ENCODE data around the gene MAP6D1. TPM values are rescaled to one million over a fixed set of nuclear protein-coding genes. Genes with fewer than 3 reads are reported as not detected.

Gene MAP6D1
- total and polyA plus RNA-seq, 2 donors (not counting 1 experiment from before 2014, with no cell fraction given) = 0.46 to 4.2 TPM

DNA sequence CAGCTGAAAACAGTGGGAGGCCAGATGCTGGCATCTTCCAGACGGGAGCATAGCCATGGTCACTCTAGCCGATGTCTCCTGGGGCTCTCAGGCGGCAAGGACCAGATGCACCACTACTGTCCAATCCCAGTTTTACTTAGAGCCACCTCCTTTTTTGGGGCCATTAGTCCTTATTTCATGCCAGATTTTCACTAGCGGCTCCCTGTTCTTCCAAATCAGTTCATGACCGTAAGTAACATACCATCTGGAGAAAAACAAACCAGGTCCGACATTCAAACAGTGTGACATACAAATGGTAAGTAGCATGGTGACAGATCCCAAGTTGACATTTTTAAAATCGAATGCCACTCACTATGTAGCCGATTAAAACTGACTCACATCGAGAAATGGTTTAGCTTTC, 4.1 kb upstream of the MAP6D1 start:
- intact Hi-C loops (cut with micrococcal nuclease) = no loop called here
- no peaks in the 10 kb centered on the region for H3K9me3 ChIP-seq (ENCODE audit: control extremely low read depth in 1 of 3, control insufficient read depth in 2 of 3, insufficient read depth in 1 of 3, low read length in 2 of 3)
- 93% methylated on average over 6 of the region's 9 CpGs for WGBS (ENCODE audit: insufficient coverage)
- H2AFZ ChIP-seq (ENCODE audit: insufficient read depth, low read depth, low read length, poor library complexity, severe bottlenecking) = no peak overlapping the region
- no peaks in the 10 kb centered on the region for H4K20me1 ChIP-seq (ENCODE audit: control insufficient read depth, insufficient read depth, low read length, poor library complexity, severe bottlenecking)
- H3K4me2 ChIP-seq (replicated peaks; ENCODE audit: low read depth, low read length, poor library complexity, severe bottlenecking) = no peak overlapping the region
- H3K79me2 ChIP-seq (ENCODE audit: control insufficient read depth, insufficient read depth, low read length) = no peaks in the 10 kb centered on the region
- H3K27me3 ChIP-seq (replicated peaks in 1 of 4; ENCODE audit: control extremely low read depth in 1 of 4, control insufficient read depth in 3 of 4, insufficient read depth in 4 of 4, low read length in 3 of 4) = no peaks in the 10 kb centered on the region
- DNase-seq (no peak), ATAC-seq (ENCODE audit: low read depth) (no peak)
- Mint-ChIP-seq H3K4me1 (peaks cover 6% of the 10 kb centered on the region), H3K4me3 (no peak overlapping the region), H3K27me3 (no peaks in the 10 kb centered on the region), H3K9me3 (ENCODE audit: insufficient read depth) (no peaks in the 10 kb centered on the region), H3K27ac (no peak overlapping the region)
- H3K27ac ChIP-seq (ENCODE audit: low read length in 2 of 2) = no peak overlapping the region
- H3K36me3 ChIP-seq (replicated peaks in 1 of 2; ENCODE audit: control extremely low read depth in 1 of 2, control insufficient read depth in 1 of 2, extremely low read depth in 1 of 2, insufficient read depth in 2 of 2, low read length in 1 of 2) = peaks cover 0 to 40% of the 10 kb centered on the region in 2 experiments
- H3K4me1 ChIP-seq (ENCODE audit: control insufficient read depth in 2 of 2, insufficient read depth in 2 of 2, low read length in 2 of 2) = peaks cover 2 to 5% of the 10 kb centered on the region in 2 donors
- TF ChIP-seq EZH2 (IDR thresholded peaks at IDR 0.05; ENCODE audit: borderline replicate concordance, insufficient read depth, low read depth, low read length, poor library complexity, severe bottlenecking) = no peak
- H3K9ac ChIP-seq (ENCODE audit: low read length) = no peak overlapping the region
- no peak overlapping the region for H3K4me3 ChIP-seq (ENCODE audit: control extremely low read depth in 1 of 5, extremely low read depth in 1 of 5, insufficient read depth in 1 of 5, low read depth in 2 of 5, low read length in 4 of 5)
- CTCF ChIA-PET = no interaction called here
- POLR2A ChIA-PET = no interaction called here

DNA sequence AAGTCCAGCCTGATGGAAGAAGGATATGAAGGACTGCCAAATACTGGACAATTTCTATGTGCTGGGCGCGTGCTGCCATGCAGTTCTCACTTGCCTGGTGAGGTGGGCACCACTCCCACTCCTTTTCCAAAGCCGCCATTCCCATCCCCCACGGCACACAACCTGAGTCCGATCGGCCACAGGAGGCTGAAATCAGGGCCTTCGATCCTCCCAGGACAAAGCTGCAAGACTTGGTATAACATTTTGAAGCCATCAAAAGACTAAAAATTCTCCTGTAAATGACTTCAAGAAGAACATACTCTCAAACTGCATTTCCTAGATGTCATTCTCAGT, 3.1 kb upstream of the MAP6D1 start:
- Histone ChIP-seq H3K4me3 (ENCODE audit: control extremely low read depth in 1 of 5, extremely low read depth in 1 of 5, insufficient read depth in 1 of 5, low read depth in 2 of 5, low read length in 4 of 5) (no peak overlapping the region), H3K27ac (ENCODE audit: low read length in 2 of 2) (no peak overlapping the region), H4K20me1 (ENCODE audit: control insufficient read depth, insufficient read depth, low read length, poor library complexity, severe bottlenecking) (no peaks in the 10 kb centered on the region), H3K36me3 (replicated peaks in 1 of 2; ENCODE audit: control extremely low read depth in 1 of 2, control insufficient read depth in 1 of 2, extremely low read depth in 1 of 2, insufficient read depth in 2 of 2, low read length in 1 of 2) (peaks cover 0 to 32% of the 10 kb centered on the region in 2 experiments), H3K79me2 (ENCODE audit: control insufficient read depth, insufficient read depth, low read length) (no peaks in the 10 kb centered on the region), H3K27me3 (replicated peaks in 1 of 4; ENCODE audit: control extremely low read depth in 1 of 4, control insufficient read depth in 3 of 4, insufficient read depth in 4 of 4, low read length in 3 of 4) (peaks cover 0 to 5% (median 2%) of the 10 kb centered on the region in 4 experiments), H2AFZ (ENCODE audit: insufficient read depth, low read depth, low read length, poor library complexity, severe bottlenecking) (no peak overlapping the region), H3K4me1 (ENCODE audit: control insufficient read depth in 2 of 2, insufficient read depth in 2 of 2, low read length in 2 of 2) (peaks cover 11 to 14% of the 10 kb centered on the region in 2 donors), H3K9me3 (ENCODE audit: control extremely low read depth in 1 of 3, control insufficient read depth in 2 of 3, insufficient read depth in 1 of 3, low read length in 2 of 3) (no peaks in the 10 kb centered on the region), H3K9ac (ENCODE audit: low read length) (no peak overlapping the region), H3K4me2 (replicated peaks; ENCODE audit: low read depth, low read length, poor library complexity, severe bottlenecking) (no peak overlapping the region)
- Mint-ChIP-seq H3K27me3 (peaks cover 4% of the 10 kb centered on the region), H3K27ac (no peak overlapping the region), H3K4me3 (no peak overlapping the region), H3K4me1 (peaks cover 15% of the 10 kb centered on the region), H3K9me3 (ENCODE audit: insufficient read depth) (no peaks in the 10 kb centered on the region)
- no peak for TF ChIP-seq EZH2 (IDR thresholded peaks at IDR 0.05; ENCODE audit: borderline replicate concordance, insufficient read depth, low read depth, low read length, poor library complexity, severe bottlenecking)
- TF ChIP-seq, protein P1, sequence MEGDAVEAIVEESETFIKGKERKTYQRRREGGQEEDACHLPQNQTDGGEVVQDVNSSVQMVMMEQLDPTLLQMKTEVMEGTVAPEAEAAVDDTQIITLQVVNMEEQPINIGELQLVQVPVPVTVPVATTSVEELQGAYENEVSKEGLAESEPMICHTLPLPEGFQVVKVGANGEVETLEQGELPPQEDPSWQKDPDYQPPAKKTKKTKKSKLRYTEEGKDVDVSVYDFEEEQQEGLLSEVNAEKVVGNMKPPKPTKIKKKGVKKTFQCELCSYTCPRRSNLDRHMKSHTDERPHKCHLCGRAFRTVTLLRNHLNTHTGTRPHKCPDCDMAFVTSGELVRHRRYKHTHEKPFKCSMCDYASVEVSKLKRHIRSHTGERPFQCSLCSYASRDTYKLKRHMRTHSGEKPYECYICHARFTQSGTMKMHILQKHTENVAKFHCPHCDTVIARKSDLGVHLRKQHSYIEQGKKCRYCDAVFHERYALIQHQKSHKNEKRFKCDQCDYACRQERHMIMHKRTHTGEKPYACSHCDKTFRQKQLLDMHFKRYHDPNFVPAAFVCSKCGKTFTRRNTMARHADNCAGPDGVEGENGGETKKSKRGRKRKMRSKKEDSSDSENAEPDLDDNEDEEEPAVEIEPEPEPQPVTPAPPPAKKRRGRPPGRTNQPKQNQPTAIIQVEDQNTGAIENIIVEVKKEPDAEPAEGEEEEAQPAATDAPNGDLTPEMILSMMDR (IDR thresholded peaks at IDR 0.05) = no peak
- ChIA-PET CTCF (no interaction called here), POLR2A (no interaction called here)
- intact Hi-C loops (cut with micrococcal nuclease) = no loop called here
- ATAC-seq (ENCODE audit: low read depth) (no peak), DNase-seq (no peak)
- 97% methylated on average over 7 of the region's 7 CpGs for WGBS (ENCODE audit: insufficient coverage)
